HG03060 (cell line): Measurements from ENCODE around the gene HLA-DQB2.
"Not testable (repeated sequence)": the region's sequence is repeated elsewhere in the genome, so short reads cannot be mapped to it uniquely, and the experiment has no call there.

Experiments used
- ATAC-seq: cut with Tn5 transposase; IDR thresholded peaks from one replicate; pipeline ENCODE4 v1.9.1; 2021; ENCODE audit warnings: low read depth, moderate number of reproducible peaks; ENCODE audit not compliant: unreplicated experiment

The HLA-DQB2 gene

GRCh38 chr6:32763421-32763820 is at the start of gene HLA-DQB2:
Gene HLA-DQB2 (minus strand): TSS chr6:32763532. CDS start chr6:32763470, 62 bp downstream.
- no peak for ATAC-seq

GRCh38 chr6:32809171-32809570 is 45.8 kb upstream of the HLA-DQB2 start:
- ATAC-seq = no peak

- no peak for ATAC-seq
These were observed 43.8 kb upstream of the HLA-DQB2 start for GRCh38 chr6:32807020-32807580.

- ATAC-seq = not testable (repeated sequence)
These were observed 42.1 kb upstream of the HLA-DQB2 start for GRCh38 chr6:32805404-32805803.

- ATAC-seq = no peak
These were observed 40.1 kb upstream of the HLA-DQB2 start for GRCh38 chr6:32803416-32803815.

- ATAC-seq = no peak
These were observed 36.4 kb upstream of the HLA-DQB2 start for GRCh38 chr6:32799740-32800139.

- no peak for ATAC-seq
These were observed 35.8 kb upstream of the HLA-DQB2 start for GRCh38 chr6:32799168-32799567.

- ATAC-seq = no peak
These were observed 33.8 kb upstream of the HLA-DQB2 start for GRCh38 chr6:32796848-32797776.

GRCh38 chr6:32794510-32794909 is 31.2 kb upstream of the HLA-DQB2 start:
- no peak for ATAC-seq

- no peak for ATAC-seq
These were observed 29.6 kb upstream of the HLA-DQB2 start for GRCh38 chr6:32792901-32793435.

- no peak for ATAC-seq
These were observed 27.0 kb upstream of the HLA-DQB2 start for GRCh38 chr6:32790306-32790705.

GRCh38 chr6:32785781-32786533 is 22.6 kb upstream of the HLA-DQB2 start:
- no peak for ATAC-seq

- ATAC-seq = not testable (repeated sequence)
These were observed 19.6 kb upstream of the HLA-DQB2 start for GRCh38 chr6:32782923-32783322.

- ATAC-seq = no peak
These were observed 15.7 kb upstream of the HLA-DQB2 start for GRCh38 chr6:32779036-32779435.

GRCh38 chr6:32775071-32775470 is 11.7 kb upstream of the HLA-DQB2 start:
- ATAC-seq = no peak

GRCh38 chr6:32774426-32774825 is 11.1 kb upstream of the HLA-DQB2 start:
- no peak for ATAC-seq

- no peak for ATAC-seq
These were observed 9.3 kb upstream of the HLA-DQB2 start for GRCh38 chr6:32772656-32773055.

- ATAC-seq = no peak
These were observed 716 bp upstream of the HLA-DQB2 start for GRCh38 chr6:32764048-32764447.

- no peak for ATAC-seq
These were observed 1.8 kb downstream of the HLA-DQB2 start for GRCh38 chr6:32761548-32761947.

- ATAC-seq = no peak
These were observed 2.3 kb downstream of the HLA-DQB2 start for GRCh38 chr6:32761072-32761471.

GRCh38 chr6:32759669-32760068 is 3.7 kb downstream of the HLA-DQB2 start:
- no peak for ATAC-seq
